Fibroblast of lung (primary cell): ENCODE measurements around the gene GDPD3. TPM values are rescaled to one million over a fixed set of nuclear protein-coding genes. Genes with fewer than 3 reads are reported as not detected.

ENCODE experiments used
- DNase-seq, 2 donors: peaks; one replicate each; pipeline versions ENCODE4 v3.0.0 to v3.0.0-alpha.2; 2010; ENCODE audit warnings: low read depth in 2 of 2
- H2AFZ ChIP-seq: 2 replicates; pipeline ENCODE4 v1.5.1; 2012; ENCODE audit warnings: low read length, control low read depth, inconsistent platforms
- H3K27ac ChIP-seq: 2 replicates; pipeline ENCODE4 v1.5.1; 2011; ENCODE audit warnings: low read length, control low read depth; ENCODE audit not compliant: insufficient read depth
- H3K27me3 ChIP-seq: 2 replicates; pipeline ENCODE4 v1.5.1; 2011; ENCODE audit warnings: mild to moderate bottlenecking, low read length; ENCODE audit not compliant: control insufficient read depth, insufficient read depth
- H3K36me3 ChIP-seq: 2 replicates; pipeline ENCODE4 v1.5.1; 2011; ENCODE audit warnings: low read length; ENCODE audit not compliant: control insufficient read depth, insufficient read depth
- H3K4me1 ChIP-seq: 2 replicates; pipeline ENCODE4 v1.5.1; 2011; ENCODE audit warnings: low read length; ENCODE audit not compliant: control insufficient read depth, insufficient read depth; ENCODE audit errors: extremely low read depth
- H3K4me2 ChIP-seq: 2 replicates; pipeline ENCODE4 v1.5.1; 2011; ENCODE audit warnings: low read length, control low read depth; ENCODE audit not compliant: insufficient read depth; ENCODE audit errors: extremely low read depth
- H3K4me3 ChIP-seq, 4 experiments: fragments of 200-600 bp in 1 of 4; sonication (generic) in 1 of 4; replicated peaks in 1 of 4; 2 replicates each; pipeline ENCODE4 v1.5.1; 2011 to 2016; ENCODE audit warnings: low read length in 4 of 4, low read depth in 3 of 4, mild to moderate bottlenecking in 3 of 4, control low read depth in 2 of 4, inconsistent platforms in 1 of 4, mixed read lengths in 1 of 4; ENCODE audit not compliant: insufficient read depth in 1 of 4; ENCODE audit errors: control extremely low read depth in 1 of 4
- H3K79me2 ChIP-seq: 2 replicates; pipeline ENCODE4 v1.5.1; 2012; ENCODE audit warnings: mild to moderate bottlenecking, low read length, inconsistent platforms; ENCODE audit not compliant: control insufficient read depth, insufficient read depth
- H3K9ac ChIP-seq: 2 replicates; pipeline ENCODE4 v1.5.1; 2011; ENCODE audit warnings: mild to moderate bottlenecking, low read length, control low read depth; ENCODE audit not compliant: insufficient read depth
- H3K9me3 ChIP-seq: 2 replicates; pipeline ENCODE4 v1.5.1; 2012; ENCODE audit warnings: low read depth, low read length; ENCODE audit not compliant: control insufficient read depth, insufficient read depth
- H4K20me1 ChIP-seq: 2 replicates; pipeline ENCODE4 v1.5.1; 2011; ENCODE audit warnings: low read length; ENCODE audit not compliant: control insufficient read depth, insufficient read depth; ENCODE audit errors: extremely low read depth
- EZH2 ChIP-seq: IDR thresholded peaks from 2 replicates; pipeline ENCODE4 v1.5.1; 2012; ENCODE audit warnings: low read length, control low read depth, mild to moderate bottlenecking; ENCODE audit errors: missing control alignments
- polyA plus RNA-seq, 2 donors: library from polyadenylated mRNA; depleted of rRNA in 1 of 2; stranded (reverse) in 1 of 2; unstranded in 1 of 2; fragments of >200 nt; gene quantifications; 2 replicates each; pipeline ENCODE4 v1.2.1, GENCODE V29; 2011 to 2012; ENCODE audit warnings: missing spikeins in 1 of 2
- total RNA-seq: library from RNA; depleted of rRNA; stranded (reverse); fragments of >200 nt; gene quantifications from 2 replicates; pipeline ENCODE4 v1.2.1, GENCODE V29; 2014
- TF ChIP-seq, protein P1 (sequence below), 2 donors: IDR thresholded peaks in 1 of 2; conservative IDR thresholded peaks in 1 of 2; 1 replicate in 1 of 2; 2 replicates in 1 of 2; pipeline ENCODE4 v1.5.1; 2011 to 2012; ENCODE audit warnings: low read length in 2 of 2, control low read depth in 1 of 2, inconsistent platforms in 1 of 2, low read depth in 1 of 2, mild to moderate bottlenecking in 1 of 2

Gene GDPD3
- total and polyA plus RNA-seq, 2 donors (not counting 1 experiment from before 2014, with no cell fraction given), result 1.2 TPM

DNA sequence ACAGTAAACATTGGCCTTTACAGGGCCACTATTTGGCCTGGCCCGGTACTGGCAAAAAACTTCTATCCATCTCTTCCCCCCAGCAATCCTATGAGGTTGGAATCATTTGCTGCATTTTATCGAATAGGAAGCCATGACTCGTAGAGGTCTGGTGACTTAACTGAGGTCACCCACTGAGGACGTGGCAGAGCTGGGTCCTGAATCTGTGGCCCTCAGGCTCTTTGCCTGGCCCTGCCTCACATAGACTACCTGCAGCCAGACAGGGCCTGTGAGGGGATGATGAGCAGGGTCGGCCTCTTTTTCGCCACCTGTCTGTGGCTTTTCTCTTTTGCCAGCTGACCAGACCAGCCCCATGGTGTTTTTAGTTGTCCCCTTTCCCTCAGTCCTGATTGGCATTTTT is 35.7 kb downstream of the GDPD3 start:
- TF ChIP-seq, protein P1, sequence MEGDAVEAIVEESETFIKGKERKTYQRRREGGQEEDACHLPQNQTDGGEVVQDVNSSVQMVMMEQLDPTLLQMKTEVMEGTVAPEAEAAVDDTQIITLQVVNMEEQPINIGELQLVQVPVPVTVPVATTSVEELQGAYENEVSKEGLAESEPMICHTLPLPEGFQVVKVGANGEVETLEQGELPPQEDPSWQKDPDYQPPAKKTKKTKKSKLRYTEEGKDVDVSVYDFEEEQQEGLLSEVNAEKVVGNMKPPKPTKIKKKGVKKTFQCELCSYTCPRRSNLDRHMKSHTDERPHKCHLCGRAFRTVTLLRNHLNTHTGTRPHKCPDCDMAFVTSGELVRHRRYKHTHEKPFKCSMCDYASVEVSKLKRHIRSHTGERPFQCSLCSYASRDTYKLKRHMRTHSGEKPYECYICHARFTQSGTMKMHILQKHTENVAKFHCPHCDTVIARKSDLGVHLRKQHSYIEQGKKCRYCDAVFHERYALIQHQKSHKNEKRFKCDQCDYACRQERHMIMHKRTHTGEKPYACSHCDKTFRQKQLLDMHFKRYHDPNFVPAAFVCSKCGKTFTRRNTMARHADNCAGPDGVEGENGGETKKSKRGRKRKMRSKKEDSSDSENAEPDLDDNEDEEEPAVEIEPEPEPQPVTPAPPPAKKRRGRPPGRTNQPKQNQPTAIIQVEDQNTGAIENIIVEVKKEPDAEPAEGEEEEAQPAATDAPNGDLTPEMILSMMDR (conservative IDR thresholded peaks at IDR 0.05 in 1 of 2, IDR thresholded peaks at IDR 0.05 in 1 of 2; ENCODE audit: low read depth in 1 of 2, low read length in 2 of 2), result no peak
- no peak for TF ChIP-seq EZH2
- Histone ChIP-seq H2AFZ (no peak overlapping the region), H4K20me1 (no peaks in the 10 kb centered on the region), H3K4me1 (peaks cover 13% of the 10 kb centered on the region), H3K4me3 (peak overlapping the region in 2 of 4 experiments; percentile 73 to 89), H3K27me3 (no peaks in the 10 kb centered on the region), H3K4me2 (peak overlapping the region; percentile 100), H3K79me2 (peaks cover 46% of the 10 kb centered on the region), H3K27ac (peak overlapping the region; percentile 95), H3K9me3 (no peaks in the 10 kb centered on the region), H3K36me3 (peaks cover 31% of the 10 kb centered on the region), H3K9ac (peak overlapping the region; percentile 39)
- DNase-seq, result peak in 1 of 2 donors; percentile 34

DNA sequence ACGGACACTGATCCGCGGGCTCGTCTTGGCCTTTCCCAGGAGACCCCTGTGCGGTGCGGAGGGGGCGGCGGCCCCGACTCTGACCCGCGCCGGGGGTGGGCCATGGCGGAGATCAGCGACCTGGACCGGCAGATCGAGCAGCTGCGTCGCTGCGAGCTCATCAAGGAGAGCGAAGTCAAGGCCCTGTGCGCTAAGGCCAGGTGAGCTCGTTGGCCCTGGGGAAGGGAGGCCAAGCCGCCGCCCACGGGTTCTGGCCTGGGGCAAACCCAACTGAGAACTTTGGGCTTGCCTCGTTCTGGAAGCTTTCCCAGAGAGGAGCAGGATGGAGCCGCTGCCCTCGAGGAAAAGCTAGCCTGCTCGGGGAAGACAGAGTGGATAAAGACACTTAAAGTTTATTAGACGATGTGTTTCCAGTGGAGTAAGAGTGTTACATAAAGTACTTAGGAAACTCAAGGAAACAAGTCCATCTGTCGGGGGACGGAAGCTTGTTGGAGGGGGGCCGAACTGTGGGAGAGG is 37.0 kb downstream of the GDPD3 start:
- no peak for DNase-seq
- H3K9me3 ChIP-seq, result no peaks in the 10 kb centered on the region
- H3K4me2 ChIP-seq, result peak overlapping the region; percentile 100
- H3K36me3 ChIP-seq, result peaks cover 28% of the 10 kb centered on the region
- H3K79me2 ChIP-seq, result peaks cover 48% of the 10 kb centered on the region
- peak overlapping the region; percentile 95 for H3K27ac ChIP-seq
- no peak overlapping the region for H2AFZ ChIP-seq
- H3K27me3 ChIP-seq, result no peaks in the 10 kb centered on the region
- H3K4me3 ChIP-seq, result peak overlapping the region; percentile 73 to 97 (median 88)
- peak overlapping the region; percentile 93 for H3K9ac ChIP-seq
- peaks cover 13% of the 10 kb centered on the region for H3K4me1 ChIP-seq
- TF ChIP-seq, protein P1 (conservative IDR thresholded peaks at IDR 0.05 in 1 of 2, IDR thresholded peaks at IDR 0.05 in 1 of 2; ENCODE audit: low read depth in 1 of 2, low read length in 2 of 2), result no peak
- TF ChIP-seq EZH2, result no peak
- H4K20me1 ChIP-seq, result no peaks in the 10 kb centered on the region

DNA sequence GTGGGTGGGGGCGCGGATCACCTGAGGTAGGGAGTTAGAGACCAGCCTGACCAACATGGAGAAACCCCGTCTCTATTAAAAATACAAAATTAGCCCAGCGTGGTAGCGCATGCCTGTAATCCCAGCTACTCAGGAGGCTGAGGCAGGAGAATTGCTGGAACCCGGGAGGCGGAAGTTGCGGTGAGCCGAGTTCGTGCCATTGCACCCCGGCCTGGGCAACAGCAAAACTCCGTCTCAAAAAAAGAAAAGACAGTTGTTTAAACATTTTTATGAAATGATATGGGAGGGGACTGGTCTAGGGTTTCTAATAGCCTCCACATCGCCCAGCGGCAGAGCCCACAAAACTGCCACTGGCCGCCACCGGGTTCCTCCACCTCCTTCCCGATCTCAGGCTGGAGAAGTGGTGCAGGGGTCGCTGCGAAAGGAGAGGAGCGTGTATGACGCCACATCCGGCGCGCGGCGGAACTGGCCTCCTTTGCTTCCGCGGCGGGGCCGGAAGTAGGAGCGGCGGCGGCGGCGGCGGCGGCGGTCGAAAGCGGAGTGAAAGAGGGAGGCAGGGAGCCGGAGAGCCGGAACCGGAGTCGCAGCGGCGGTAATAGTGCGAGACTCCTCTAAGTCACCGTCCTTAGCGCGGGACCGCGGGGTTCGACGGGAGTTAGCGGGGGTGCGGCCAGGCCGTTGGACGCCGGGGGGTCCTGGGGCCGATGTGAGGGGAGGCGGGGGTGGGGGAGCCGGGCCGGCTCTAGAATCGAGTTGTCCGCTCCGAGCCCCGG is 37.6 kb downstream of the GDPD3 start, which contains the start of gene PPP4C:
Gene PPP4C (plus strand): TSS at position 492 of the 773 bp plus-strand sequence. CDS start 384 bp downstream, outside the sequence.
- H3K27me3 ChIP-seq, result no peaks in the 10 kb centered on the region
- H3K4me3 ChIP-seq, result peak within 1 kb of the TSS; percentile 73 to 97 (median 88)
- peaks cover 13% of the 10 kb centered on the region for H3K4me1 ChIP-seq
- no peaks in the 10 kb centered on the region for H3K9me3 ChIP-seq
- H3K27ac ChIP-seq, result peak within 1 kb of the TSS; percentile 95
- TF ChIP-seq, protein P1 (conservative IDR thresholded peaks at IDR 0.05 in 1 of 2, IDR thresholded peaks at IDR 0.05 in 1 of 2; ENCODE audit: low read depth in 1 of 2, low read length in 2 of 2), result no peak
- no peak for TF ChIP-seq EZH2
- no peak within 1 kb of the TSS for H2AFZ ChIP-seq
- peak within 1 kb of the TSS; percentile 100 for H3K4me2 ChIP-seq
- peaks cover 25% of the 10 kb centered on the region for H3K36me3 ChIP-seq
- H4K20me1 ChIP-seq, result no peaks in the 10 kb centered on the region
- peak within 1 kb of the TSS; percentile 93 for H3K9ac ChIP-seq
- H3K79me2 ChIP-seq, result peaks cover 43% of the 10 kb centered on the region
- DNase-seq, result peak; percentile 88 to 89
